ENCODE measurements around the gene GPD2. TPM values are rescaled to one million over a fixed set of nuclear protein-coding genes. Genes with fewer than 3 reads are reported as not detected.

Gene GPD2
- total RNA-seq, 1 donor from 2014 or later: 25.3 TPM

GRCh38 chr2:156563994-156564753, 128.0 kb downstream of the GPD2 start:
- Mint-ChIP-seq H3K4me3 (no peak overlapping the region), H3K36me3 (no peaks in the 10 kb centered on the region), H3K9me3 (no peaks in the 10 kb centered on the region), H3K27ac (no peak overlapping the region), H3K27me3 (no peaks in the 10 kb centered on the region), H3K4me1 (ENCODE audit: unreplicated experiment) (no peaks in the 10 kb centered on the region)
- no peak for DNase-seq (ENCODE audit: extremely low spot score, unreplicated experiment)
- TF ChIP-seq CTCF (conservative IDR thresholded peaks at IDR 0.05): no peak

DNA sequence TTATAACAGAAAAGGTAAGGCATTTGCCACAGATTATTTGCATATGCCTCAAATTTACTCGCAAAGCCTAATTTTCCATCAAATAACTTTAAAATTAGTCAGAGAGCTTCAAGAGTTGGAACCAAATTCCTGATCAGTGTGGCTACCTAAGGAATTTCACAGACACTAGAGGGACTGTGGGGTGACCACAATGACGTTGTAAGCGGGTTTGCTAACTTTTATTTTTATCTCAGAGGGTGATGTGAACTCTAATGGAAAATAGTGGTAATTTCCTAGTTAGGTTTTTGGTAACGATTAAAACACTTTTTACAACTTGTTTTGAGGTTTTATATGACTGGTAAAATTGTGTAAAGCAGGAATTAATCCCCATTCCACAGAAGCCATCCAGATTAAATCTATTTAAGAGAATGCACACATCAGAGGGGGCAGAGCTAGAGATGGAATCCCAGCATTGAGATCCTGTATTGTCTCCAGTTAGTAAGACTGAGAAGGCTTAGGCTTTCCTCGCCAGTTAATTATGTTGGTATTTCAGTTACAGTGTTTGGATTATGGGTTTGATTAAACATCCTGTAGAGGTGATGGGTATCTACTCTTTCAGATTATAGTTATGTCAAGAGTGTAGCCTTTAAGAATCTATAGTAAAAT, 129.0 kb downstream of the GPD2 start:
- no peak for DNase-seq (ENCODE audit: extremely low spot score, unreplicated experiment)
- Mint-ChIP-seq H3K36me3 (no peaks in the 10 kb centered on the region), H3K9me3 (no peaks in the 10 kb centered on the region), H3K4me1 (ENCODE audit: unreplicated experiment) (no peaks in the 10 kb centered on the region), H3K4me3 (no peak overlapping the region), H3K27me3 (no peaks in the 10 kb centered on the region), H3K27ac (no peak overlapping the region)
- no peak for TF ChIP-seq CTCF (conservative IDR thresholded peaks at IDR 0.05)

- Mint-ChIP-seq H3K27me3 (no peaks in the 10 kb centered on the region), H3K4me1 (ENCODE audit: unreplicated experiment) (no peaks in the 10 kb centered on the region), H3K4me3 (no peak overlapping the region), H3K36me3 (peaks cover 38% of the 10 kb centered on the region), H3K9me3 (no peaks in the 10 kb centered on the region), H3K27ac (peak overlapping the region; percentile 24)
- no peak for DNase-seq (ENCODE audit: extremely low spot score, unreplicated experiment)
- no peak for TF ChIP-seq CTCF (conservative IDR thresholded peaks at IDR 0.05)
These were observed 137.5 kb downstream of the GPD2 start for GRCh38 chr2:156573710-156574109.

DNA sequence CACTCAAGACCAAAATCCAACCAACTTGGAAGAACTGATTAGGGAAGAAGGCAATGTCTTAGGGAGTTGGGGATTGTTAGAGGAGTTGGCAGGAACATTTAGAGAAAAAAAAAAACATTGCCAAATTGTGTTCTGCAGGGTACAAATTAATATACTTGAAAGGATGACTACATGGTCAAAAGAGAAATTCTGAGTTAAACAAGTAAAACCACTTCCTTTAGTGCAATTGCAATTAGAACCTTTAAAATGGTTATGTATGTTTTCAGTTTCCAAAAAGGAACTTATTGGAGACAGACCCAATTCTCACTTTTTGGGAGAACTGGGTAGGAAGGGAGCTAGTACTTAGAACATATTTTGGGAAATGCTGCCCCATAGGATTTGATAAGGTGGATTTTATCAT, 137.9 kb downstream of the GPD2 start:
- H3K36me3 Mint-ChIP-seq: peaks cover 40% of the 10 kb centered on the region
- H3K9me3 Mint-ChIP-seq: no peaks in the 10 kb centered on the region
- no peak for TF ChIP-seq CTCF (conservative IDR thresholded peaks at IDR 0.05)
- no peak for DNase-seq (ENCODE audit: extremely low spot score, unreplicated experiment)
- no peaks in the 10 kb centered on the region for H3K4me1 Mint-ChIP-seq (ENCODE audit: unreplicated experiment)
- no peak overlapping the region for H3K27ac Mint-ChIP-seq
- no peak overlapping the region for H3K4me3 Mint-ChIP-seq
- H3K27me3 Mint-ChIP-seq: no peaks in the 10 kb centered on the region

- peaks cover 35% of the 10 kb centered on the region for H3K36me3 Mint-ChIP-seq
- peaks cover 8% of the 10 kb centered on the region for H3K4me1 Mint-ChIP-seq (ENCODE audit: unreplicated experiment)
- H3K27me3 Mint-ChIP-seq: no peaks in the 10 kb centered on the region
- no peak overlapping the region for H3K27ac Mint-ChIP-seq
- DNase-seq (ENCODE audit: extremely low spot score, unreplicated experiment): no peak
- no peak overlapping the region for H3K4me3 Mint-ChIP-seq
- H3K9me3 Mint-ChIP-seq: no peaks in the 10 kb centered on the region
- TF ChIP-seq CTCF (conservative IDR thresholded peaks at IDR 0.05): no peak
These were observed 139.8 kb downstream of the GPD2 start for GRCh38 chr2:156576005-156576404.
